GM10266 (cell line): ENCODE results near the gene PSMC3.

ENCODE experiments used
- DNase-seq: peaks from one replicate; pipeline ENCODE4 v3.0.0; 2012; ENCODE audit errors: extremely low spot score
- TF ChIP-seq, protein P1 (sequence below): IDR thresholded peaks from 2 replicates; pipeline ENCODE4 v1.5.1; 2012; ENCODE audit warnings: mild to moderate bottlenecking, low read depth; ENCODE audit not compliant: control insufficient read depth, insufficient read depth; ENCODE audit errors: missing control alignments

PSMC3 gene

DNA sequence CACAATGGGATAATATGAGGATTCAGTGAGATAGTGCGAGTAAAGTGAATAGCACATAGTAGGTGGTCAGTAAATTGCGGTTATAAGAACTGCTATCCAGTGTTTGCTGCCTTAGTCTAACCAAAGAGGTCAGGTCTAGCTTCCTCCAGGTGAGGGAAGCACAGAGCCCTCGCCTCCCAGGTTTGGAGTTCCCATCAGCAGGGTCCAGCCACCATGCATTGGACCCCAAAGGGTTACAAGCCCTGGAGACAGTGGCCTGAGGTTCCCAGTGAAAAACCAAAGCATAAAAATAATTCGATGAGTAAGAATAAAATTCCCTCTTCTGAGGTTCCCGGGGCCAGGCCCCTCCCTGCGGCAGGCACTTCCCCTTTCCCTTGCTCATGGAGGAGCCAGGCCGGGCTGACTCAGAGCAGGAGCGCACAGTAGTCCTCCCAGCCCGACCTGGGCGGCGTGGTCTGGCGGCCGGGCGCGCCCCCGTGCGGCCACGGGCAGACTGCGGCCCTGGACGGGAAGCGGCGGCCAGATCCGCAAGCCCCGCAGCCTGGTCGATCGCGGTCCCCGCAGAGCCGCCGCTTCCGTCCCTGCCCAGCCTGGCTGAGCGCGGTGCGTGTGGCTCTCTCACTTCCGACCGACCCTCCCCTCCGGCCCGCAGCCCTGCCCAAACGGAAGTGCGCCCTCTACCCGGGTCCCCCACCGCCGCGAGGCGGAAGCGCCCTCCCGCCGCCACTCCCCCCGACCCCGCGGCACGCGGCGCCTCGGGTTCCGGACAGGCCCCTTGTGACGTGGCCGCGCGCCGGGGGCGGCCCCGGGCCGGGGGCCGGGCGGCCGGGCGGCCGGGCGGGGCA lies 18.3 kb downstream of the PSMC3 start, which contains the start of gene SLC39A13:
TSS of gene SLC39A13 (plus strand) at position 845 of the 845 bp plus-strand sequence. CDS start 1,505 bp downstream, outside the sequence.
- TF ChIP-seq, protein P1, sequence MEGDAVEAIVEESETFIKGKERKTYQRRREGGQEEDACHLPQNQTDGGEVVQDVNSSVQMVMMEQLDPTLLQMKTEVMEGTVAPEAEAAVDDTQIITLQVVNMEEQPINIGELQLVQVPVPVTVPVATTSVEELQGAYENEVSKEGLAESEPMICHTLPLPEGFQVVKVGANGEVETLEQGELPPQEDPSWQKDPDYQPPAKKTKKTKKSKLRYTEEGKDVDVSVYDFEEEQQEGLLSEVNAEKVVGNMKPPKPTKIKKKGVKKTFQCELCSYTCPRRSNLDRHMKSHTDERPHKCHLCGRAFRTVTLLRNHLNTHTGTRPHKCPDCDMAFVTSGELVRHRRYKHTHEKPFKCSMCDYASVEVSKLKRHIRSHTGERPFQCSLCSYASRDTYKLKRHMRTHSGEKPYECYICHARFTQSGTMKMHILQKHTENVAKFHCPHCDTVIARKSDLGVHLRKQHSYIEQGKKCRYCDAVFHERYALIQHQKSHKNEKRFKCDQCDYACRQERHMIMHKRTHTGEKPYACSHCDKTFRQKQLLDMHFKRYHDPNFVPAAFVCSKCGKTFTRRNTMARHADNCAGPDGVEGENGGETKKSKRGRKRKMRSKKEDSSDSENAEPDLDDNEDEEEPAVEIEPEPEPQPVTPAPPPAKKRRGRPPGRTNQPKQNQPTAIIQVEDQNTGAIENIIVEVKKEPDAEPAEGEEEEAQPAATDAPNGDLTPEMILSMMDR: peak; percentile 99
- DNase-seq: peak; percentile 99

GRCh38 chr11:47406896-47407745 lies 19.1 kb downstream of the PSMC3 start:
- DNase-seq: no peak

GRCh38 chr11:47403571-47403970 lies 22.7 kb downstream of the PSMC3 start:
- TF ChIP-seq, protein P1: no peak
- DNase-seq: no peak

More at GRCh38 chr11:47406896-47407745, 19.1 kb downstream of the PSMC3 start:
- TF ChIP-seq, protein P1: no peak

- no peak for DNase-seq
- TF ChIP-seq, protein P1: no peak
Observed at GRCh38 chr11:47403135-47403534, 23.1 kb downstream of the PSMC3 start.

- DNase-seq: no peak
- TF ChIP-seq, protein P1: no peak
Observed at GRCh38 chr11:47400768-47401279, 25.4 kb downstream of the PSMC3 start.

DNA sequence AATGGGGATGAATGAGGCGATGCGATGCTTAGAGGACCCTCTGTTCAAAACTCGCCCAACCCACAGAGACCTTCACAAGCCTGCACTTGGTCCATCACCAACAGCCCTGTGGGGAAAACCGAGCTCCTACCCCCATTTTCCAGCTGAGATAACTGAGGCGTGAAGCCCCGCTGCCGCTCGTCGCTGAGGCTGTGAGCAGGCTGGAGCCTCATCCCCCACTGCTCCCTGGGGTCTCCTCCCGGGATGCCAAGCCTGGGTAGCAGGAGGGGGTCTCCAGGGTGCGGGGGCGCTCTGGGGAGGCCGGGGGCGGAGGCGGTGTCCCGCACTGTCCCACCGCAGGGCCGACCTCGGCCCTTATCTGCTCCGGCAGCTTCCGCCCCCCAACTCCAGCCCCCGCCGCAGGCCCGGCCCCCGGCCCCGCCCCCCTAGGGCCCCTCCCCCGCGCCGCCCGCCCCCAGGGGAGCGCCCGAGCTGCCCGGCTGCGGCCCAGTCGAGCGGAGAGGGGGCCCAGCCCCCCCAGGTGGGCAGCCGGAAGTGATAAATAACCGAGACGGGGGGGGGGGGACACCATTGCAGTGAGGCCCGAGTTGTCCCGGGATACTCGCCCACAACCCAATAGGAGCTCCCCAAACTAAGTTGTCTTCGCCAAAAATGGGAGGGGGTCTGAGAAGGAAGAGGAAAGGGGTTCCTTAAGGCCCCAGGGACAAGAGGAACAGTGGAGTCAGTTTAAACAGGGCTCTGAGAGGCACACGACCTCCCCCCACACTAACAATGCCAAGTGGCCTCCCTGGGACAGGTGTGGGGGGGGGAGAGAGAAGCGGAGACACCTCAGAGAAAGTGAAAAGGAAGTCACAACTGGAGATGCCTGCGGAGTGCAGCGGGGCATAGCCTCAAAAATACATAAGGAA lies 26.1 kb downstream of the PSMC3 start:
- peak; percentile 82 for DNase-seq
- TF ChIP-seq, protein P1: no peak
